GM13976 (cell line): ENCODE results near the gene FBLN2.

ENCODE experiments used
- DNase-seq: peaks from one replicate; pipeline ENCODE4 v3.0.0; 2012; ENCODE audit warnings: low spot score
- CTCF ChIP-seq: IDR thresholded peaks from 2 replicates; pipeline ENCODE4 v1.5.1; 2012; ENCODE audit warnings: borderline replicate concordance, mild to moderate bottlenecking; ENCODE audit not compliant: insufficient read depth; ENCODE audit errors: extremely low read depth, missing control alignments, control extremely low read depth
- in situ Hi-C: fragments of 300-500 bp; cut with MboI; formaldehyde crosslinking; loops from one replicate; pipeline ENCODE4 v1.12.0; 2022; ENCODE audit warnings: low sequenced_read_pairs, mixed read lengths, inconsistent platforms; ENCODE audit not compliant: unreplicated experiment

Gene FBLN2

DNA sequence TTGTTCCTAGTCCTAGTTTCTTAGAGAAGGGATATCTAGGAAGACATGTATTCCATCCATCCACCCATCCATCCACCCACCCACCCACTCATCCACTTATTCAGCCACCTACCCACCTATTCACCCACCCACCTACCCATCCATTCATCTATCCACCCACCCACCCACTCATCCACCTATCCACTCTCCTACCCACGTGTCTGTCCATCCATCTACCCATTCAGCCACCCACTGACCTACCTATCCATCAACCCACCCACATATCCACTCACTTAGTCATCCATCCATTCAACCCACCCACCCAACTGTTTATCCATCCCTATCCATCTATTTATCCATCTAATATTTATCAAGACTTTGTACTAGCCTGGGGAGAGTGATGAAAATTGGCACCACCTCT, 120.5 kb downstream of the FBLN2 start:
- DNase-seq = no peak
- in situ Hi-C loops = no loop called here
- TF ChIP-seq CTCF = no peak

- DNase-seq = no peak
- in situ Hi-C loops = no loop called here
- TF ChIP-seq CTCF = no peak
Measured at GRCh38 chr3:13670292-13670691, 121.4 kb downstream of the FBLN2 start.

- no peak for DNase-seq
- no peak for TF ChIP-seq CTCF
- in situ Hi-C loops = no loop called here
Measured at GRCh38 chr3:13671482-13672233, 122.7 kb downstream of the FBLN2 start.

DNA sequence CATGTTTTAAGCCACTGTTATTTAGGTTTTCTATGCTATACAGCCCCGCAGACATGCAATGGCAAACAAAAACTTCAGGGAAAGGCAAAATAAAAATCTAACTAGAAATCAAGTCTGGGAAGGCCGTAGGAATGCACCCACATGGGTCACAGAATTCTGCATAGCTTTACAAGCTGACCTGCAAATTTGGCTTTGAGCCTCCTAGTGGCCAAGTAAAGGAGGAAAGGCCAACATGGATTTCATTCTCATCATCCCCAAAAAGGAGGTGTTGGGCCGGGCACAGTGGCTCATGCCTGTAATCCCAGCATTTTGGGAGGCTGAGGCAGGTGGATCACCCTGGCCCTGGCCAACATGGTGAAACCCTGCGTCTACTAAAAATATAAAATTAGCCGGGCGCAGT, 124.3 kb downstream of the FBLN2 start:
- TF ChIP-seq CTCF = no peak
- no peak for DNase-seq
- in situ Hi-C loops = no loop called here

- no peak for DNase-seq
- TF ChIP-seq CTCF = no peak
- in situ Hi-C loops = no loop called here
Measured at GRCh38 chr3:13674538-13675185, 125.7 kb downstream of the FBLN2 start.

DNA sequence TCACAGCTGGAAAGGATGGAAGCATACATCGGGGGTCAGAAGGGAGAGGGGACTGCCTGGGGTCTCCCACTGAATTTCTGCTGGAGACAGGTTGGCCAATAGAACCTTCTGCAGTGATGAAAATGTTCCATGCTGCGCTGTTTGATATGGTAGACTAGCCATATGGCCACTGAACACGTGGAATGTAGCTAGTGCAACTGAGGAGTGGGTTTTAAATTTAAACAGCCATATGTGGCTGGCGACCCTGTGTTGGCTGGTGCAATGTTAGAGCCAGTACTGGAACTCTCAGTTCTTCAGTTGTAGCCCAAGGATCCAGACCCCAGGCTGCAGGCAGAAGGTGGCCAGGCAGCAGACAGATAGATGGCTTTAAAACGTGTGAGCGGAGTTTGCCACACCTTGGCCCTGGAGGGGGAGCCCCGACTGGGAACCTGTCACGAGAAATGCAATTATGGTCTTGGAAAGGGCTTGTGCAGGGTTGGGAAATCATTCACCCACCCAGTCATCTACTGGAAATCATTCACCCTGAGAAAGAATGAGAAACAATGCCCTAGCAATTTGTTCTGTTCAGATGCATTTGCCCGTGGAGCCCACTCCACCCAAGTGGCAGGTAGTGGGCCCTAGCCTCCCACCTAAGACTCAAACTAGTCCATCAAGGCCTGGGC, 127.6 kb downstream of the FBLN2 start:
- no peak for DNase-seq
- in situ Hi-C loops = no loop called here
- no peak for TF ChIP-seq CTCF
